Measurements from ENCODE around the gene SPNS3.

The SPNS3 gene

DNA sequence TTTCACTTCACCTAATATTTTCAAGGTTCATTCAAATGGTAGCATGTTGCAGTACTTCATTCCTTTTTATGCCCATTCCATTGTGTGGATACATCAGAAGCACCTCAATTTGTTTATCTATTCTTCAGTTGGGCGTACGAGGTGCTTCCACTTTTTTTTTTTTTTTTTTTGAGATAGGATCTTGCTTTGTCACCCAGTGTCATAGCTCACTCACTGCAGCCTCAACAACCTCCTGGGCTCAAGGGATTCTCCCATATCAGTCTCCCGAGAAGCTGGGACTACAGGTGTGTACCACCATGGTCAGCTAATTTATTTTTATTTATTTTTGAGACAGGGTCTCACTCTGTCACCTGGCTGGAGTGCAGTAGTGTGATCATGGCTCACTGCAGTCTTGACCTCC is 22.5 kb upstream of the SPNS3 start:
- TF ChIP-seq, protein P1, sequence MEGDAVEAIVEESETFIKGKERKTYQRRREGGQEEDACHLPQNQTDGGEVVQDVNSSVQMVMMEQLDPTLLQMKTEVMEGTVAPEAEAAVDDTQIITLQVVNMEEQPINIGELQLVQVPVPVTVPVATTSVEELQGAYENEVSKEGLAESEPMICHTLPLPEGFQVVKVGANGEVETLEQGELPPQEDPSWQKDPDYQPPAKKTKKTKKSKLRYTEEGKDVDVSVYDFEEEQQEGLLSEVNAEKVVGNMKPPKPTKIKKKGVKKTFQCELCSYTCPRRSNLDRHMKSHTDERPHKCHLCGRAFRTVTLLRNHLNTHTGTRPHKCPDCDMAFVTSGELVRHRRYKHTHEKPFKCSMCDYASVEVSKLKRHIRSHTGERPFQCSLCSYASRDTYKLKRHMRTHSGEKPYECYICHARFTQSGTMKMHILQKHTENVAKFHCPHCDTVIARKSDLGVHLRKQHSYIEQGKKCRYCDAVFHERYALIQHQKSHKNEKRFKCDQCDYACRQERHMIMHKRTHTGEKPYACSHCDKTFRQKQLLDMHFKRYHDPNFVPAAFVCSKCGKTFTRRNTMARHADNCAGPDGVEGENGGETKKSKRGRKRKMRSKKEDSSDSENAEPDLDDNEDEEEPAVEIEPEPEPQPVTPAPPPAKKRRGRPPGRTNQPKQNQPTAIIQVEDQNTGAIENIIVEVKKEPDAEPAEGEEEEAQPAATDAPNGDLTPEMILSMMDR (conservative IDR thresholded peaks at IDR 0.05), result no peak
- H3K27ac ChIP-seq, result no peak overlapping the region

DNA sequence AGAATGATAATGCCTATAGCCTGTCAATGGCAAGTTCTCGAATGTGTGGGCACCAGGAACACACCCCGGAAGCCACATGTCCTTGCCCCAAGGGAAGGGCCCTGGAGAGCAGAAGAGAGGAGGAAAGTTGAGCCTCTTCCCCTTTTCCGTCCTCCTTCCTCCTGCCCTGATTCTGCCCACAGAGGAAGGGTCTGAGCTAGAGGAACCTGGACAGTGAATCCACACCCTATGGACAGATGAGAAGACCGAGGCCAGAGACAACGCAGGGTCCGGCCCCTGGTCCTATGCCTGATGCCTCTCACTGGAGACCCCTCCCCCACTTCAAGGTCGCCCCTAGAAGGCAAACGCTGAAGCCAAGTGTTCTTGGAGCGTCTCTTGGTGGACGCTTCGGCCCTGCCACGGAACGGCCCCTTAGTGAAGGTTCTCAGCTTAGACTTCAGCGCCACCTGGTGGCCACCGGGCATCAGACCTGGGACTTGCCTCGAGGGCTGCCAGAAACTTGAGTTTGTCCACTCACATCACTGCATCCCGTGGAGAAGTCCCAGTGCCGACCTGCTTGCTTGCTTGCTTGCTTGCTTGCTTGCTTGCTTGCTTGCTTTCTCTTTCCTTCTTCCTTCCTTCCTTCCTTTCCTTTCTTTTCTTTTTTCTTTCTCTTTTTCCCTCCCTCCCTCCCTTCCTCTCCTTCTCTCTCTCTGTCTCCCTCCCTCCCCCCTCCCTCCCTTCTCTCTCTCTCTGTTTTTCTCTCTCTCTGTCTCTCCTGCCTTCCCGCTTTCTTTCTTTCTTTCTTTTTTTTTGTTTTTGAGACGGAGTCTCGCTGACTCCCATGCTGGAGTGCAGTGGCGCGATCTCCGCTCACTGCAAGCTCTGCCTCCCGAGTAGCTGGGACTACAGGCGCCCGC is 20.6 kb upstream of the SPNS3 start:
- TF ChIP-seq, protein P1 (conservative IDR thresholded peaks at IDR 0.05), result peak; percentile 94
- H3K27ac ChIP-seq, result no peak overlapping the region

DNA sequence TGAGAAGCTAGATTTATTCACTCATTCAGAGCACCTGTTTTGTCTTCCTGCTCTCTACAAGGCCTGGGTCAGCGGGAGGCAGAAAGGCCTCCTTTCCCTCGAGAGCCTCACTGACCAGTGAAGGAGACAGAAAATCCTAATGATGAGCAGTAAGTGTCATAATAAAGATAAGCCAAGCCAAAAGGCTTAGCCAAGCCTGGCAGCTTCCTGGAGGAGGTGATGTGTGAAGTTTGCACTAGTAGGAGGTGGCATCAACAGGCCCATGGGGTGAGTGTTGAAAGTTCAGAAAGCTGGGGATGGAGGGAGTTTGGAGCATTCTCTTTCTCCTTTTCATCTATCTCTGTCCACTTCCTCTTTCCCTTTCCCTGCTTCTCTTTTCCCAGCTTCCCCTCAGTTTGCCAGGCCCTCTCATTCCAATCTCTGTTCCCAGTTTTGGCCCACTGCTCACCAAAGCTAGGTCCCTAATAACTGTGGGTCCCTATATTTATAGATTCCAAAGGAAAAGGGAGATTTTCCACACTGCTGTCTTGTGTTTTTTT is 16.5 kb upstream of the SPNS3 start:
- TF ChIP-seq, protein P1 (conservative IDR thresholded peaks at IDR 0.05), result no peak
- H3K27ac ChIP-seq, result no peak overlapping the region

DNA sequence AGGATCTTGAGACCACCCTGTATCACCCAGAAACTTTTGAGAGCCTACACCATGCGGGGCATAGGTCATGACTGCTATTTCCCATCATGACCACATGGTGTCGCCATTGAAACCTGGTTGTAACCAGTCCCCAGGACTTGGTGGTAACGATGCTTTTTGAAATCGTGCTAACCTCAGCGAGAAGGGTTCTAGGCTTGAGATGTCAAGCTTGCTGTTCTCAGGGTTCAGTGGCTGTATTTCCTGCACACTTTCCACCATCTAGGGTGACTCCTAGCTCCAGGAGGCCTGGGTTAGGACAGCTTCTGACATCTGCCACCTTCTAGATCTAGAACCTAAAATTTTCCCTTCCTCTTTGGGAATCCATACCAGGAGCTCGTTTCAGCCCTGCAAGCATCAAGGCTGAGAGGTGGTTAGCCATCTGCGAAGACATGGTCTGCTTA is 13.0 kb upstream of the SPNS3 start:
- no peak overlapping the region for H3K27ac ChIP-seq
- TF ChIP-seq, protein P1 (conservative IDR thresholded peaks at IDR 0.05), result peak; percentile 92

DNA sequence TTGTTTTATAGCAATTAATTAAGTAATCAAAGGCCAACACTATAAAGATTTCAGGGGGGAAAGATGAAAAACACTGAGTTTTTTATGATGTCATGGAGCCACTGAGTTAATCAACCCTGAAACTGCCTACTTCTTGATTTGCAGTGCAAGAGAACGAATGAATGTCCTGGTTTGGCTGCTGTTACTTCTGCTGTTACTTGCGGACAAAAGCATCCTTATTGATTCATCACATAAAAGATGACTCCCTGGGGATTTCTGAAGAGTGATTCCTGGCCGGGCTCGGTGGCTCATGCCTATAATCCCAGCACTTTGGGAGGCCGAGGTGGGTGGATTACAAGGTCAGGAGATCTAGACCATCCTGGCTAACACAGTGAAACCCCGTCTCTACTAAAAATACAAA is 10.9 kb upstream of the SPNS3 start:
- TF ChIP-seq, protein P1 (conservative IDR thresholded peaks at IDR 0.05), result no peak
- no peak overlapping the region for H3K27ac ChIP-seq

DNA sequence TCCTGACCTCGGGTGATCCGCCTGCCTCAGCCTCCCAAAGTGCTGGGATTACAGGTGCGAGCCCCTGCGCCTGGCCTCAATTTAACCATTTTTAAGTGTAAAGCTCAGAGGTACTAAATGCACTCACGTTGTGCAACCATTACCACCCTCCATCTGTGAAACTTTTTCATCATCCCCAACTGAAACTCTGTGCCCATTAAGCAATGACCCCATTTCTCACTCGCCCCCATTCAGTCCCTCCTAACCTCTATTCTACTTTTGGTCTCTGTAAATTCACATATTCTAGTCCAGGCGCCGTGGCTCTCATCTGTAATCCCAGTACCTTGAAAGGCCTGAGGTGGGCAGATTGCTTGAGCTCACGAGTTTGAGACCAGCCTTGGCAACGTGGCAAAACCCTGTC is 8.3 kb upstream of the SPNS3 start:
- H3K27ac ChIP-seq, result no peak overlapping the region
- TF ChIP-seq, protein P1 (conservative IDR thresholded peaks at IDR 0.05), result no peak

DNA sequence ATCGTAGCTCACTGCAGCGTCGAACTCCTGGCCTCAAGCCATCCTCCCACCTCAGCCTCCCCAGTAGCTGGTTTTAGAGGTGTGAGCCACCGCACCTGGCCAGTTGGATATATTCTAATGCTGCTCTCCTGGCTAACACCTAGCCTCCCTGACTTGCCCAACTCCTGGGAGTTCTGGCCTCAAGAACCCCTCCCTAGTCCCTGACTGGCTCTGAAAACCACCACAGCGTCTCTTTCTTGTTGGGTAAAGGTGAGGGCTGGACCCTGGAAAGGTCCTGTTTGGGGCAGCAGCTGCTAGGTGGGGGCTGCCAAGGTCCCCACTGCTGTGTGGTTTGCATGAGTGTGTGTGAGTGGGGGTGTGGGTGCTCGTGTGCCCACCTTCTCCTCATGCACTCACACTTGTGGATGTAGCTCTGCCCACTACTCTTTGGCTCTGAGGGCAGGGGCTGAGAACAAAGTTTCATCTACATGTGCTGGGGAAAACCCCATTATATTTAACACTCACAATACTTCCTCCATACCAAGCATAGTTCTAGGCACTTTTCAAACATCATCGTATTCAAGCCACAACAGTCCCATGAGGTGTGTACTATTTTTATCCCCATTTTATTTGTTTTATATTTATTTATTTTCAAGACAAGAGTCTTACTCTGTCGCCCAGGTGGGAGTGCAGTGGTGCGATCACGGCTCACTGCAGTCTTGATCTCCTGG is 7.1 kb upstream of the SPNS3 start:
- TF ChIP-seq, protein P1 (conservative IDR thresholded peaks at IDR 0.05), result no peak
- H3K27ac ChIP-seq, result no peak overlapping the region
